ENCODE data around the gene PRKCZ. TPM values are rescaled to one million over a fixed set of nuclear protein-coding genes. Genes with fewer than 3 reads are reported as not detected.

The PRKCZ gene
- total RNA-seq, 1 donor from 2014 or later: 120 TPM

GRCh38 chr1:2200308-2200943 is 150.2 kb downstream of the PRKCZ start:
- no peak for TF ChIP-seq CTCF (IDR thresholded peaks at IDR 0.05; ENCODE audit: partially characterized antibody, unreplicated experiment)
- DNase-seq: no peak
- H3K36me3 Mint-ChIP-seq (ENCODE audit: unreplicated experiment): no peaks in the 10 kb centered on the region

GRCh38 chr1:2201062-2201461 is 150.9 kb downstream of the PRKCZ start:
- no peak for TF ChIP-seq CTCF (IDR thresholded peaks at IDR 0.05; ENCODE audit: partially characterized antibody, unreplicated experiment)
- peaks cover 7% of the 10 kb centered on the region for H3K9me3 Mint-ChIP-seq (ENCODE audit: unreplicated experiment)
- peaks cover 8% of the 10 kb centered on the region for H3K4me1 Mint-ChIP-seq (ENCODE audit: low read depth, unreplicated experiment)
- peaks cover 3% of the 10 kb centered on the region for H3K27me3 Mint-ChIP-seq (ENCODE audit: unreplicated experiment)
- no peak overlapping the region for H3K27ac Mint-ChIP-seq (ENCODE audit: unreplicated experiment)
- no peak for DNase-seq
- H3K36me3 Mint-ChIP-seq (ENCODE audit: unreplicated experiment): no peaks in the 10 kb centered on the region
- no peak overlapping the region for H3K4me3 Mint-ChIP-seq (ENCODE audit: unreplicated experiment)

More at GRCh38 chr1:2200308-2200943, 150.2 kb downstream of the PRKCZ start:
- Mint-ChIP-seq H3K9me3 (ENCODE audit: unreplicated experiment) (peaks cover 7% of the 10 kb centered on the region), H3K27ac (ENCODE audit: unreplicated experiment) (no peak overlapping the region), H3K27me3 (ENCODE audit: unreplicated experiment) (peaks cover 3% of the 10 kb centered on the region), H3K4me1 (ENCODE audit: low read depth, unreplicated experiment) (peaks cover 8% of the 10 kb centered on the region), H3K4me3 (ENCODE audit: unreplicated experiment) (no peak overlapping the region)

- no peaks in the 10 kb centered on the region for H3K36me3 Mint-ChIP-seq (ENCODE audit: unreplicated experiment)
- no peak for TF ChIP-seq CTCF (IDR thresholded peaks at IDR 0.05; ENCODE audit: partially characterized antibody, unreplicated experiment)
- H3K27ac Mint-ChIP-seq (ENCODE audit: unreplicated experiment): no peak overlapping the region
- H3K4me1 Mint-ChIP-seq (ENCODE audit: low read depth, unreplicated experiment): peaks cover 11% of the 10 kb centered on the region
- DNase-seq: no peak
- peaks cover 3% of the 10 kb centered on the region for H3K27me3 Mint-ChIP-seq (ENCODE audit: unreplicated experiment)
- no peak overlapping the region for H3K4me3 Mint-ChIP-seq (ENCODE audit: unreplicated experiment)
- peaks cover 7% of the 10 kb centered on the region for H3K9me3 Mint-ChIP-seq (ENCODE audit: unreplicated experiment)
Observed at GRCh38 chr1:2202008-2202575, 151.9 kb downstream of the PRKCZ start.

GRCh38 chr1:2202843-2203601 is 152.8 kb downstream of the PRKCZ start:
- H3K4me3 Mint-ChIP-seq (ENCODE audit: unreplicated experiment): no peak overlapping the region
- no peak for TF ChIP-seq CTCF (IDR thresholded peaks at IDR 0.05; ENCODE audit: partially characterized antibody, unreplicated experiment)
- H3K27me3 Mint-ChIP-seq (ENCODE audit: unreplicated experiment): peaks cover under 1% of the 10 kb centered on the region
- peaks cover 12% of the 10 kb centered on the region for H3K4me1 Mint-ChIP-seq (ENCODE audit: low read depth, unreplicated experiment)
- H3K9me3 Mint-ChIP-seq (ENCODE audit: unreplicated experiment): peaks cover 5% of the 10 kb centered on the region
- DNase-seq: no peak
- H3K27ac Mint-ChIP-seq (ENCODE audit: unreplicated experiment): no peak overlapping the region
- H3K36me3 Mint-ChIP-seq (ENCODE audit: unreplicated experiment): no peaks in the 10 kb centered on the region

All from glutamatergic neuron (in vitro differentiated cells).